ENCODE results near the gene C17orf107. TPM values are rescaled to one million over a fixed set of nuclear protein-coding genes. Genes with fewer than 3 reads are reported as not detected.
"Not testable (repeated sequence)": the region's sequence is repeated elsewhere in the genome, so short reads cannot be mapped to it uniquely, and the experiment has no call there.

The C17orf107 gene
- total RNA-seq, 1 donor from 2014 or later, result 1.1 TPM

GRCh38 chr17:4903051-4903818 is 3.9 kb downstream of the C17orf107 start, which contains the start of gene CHRNE:
CHRNE (minus strand) TSS chr17:4903098; CDS start chr17:4903063, 35 bp downstream.
- peaks cover 10% of the 10 kb centered on the region for H3F3A ChIP-seq (ENCODE audit: low read depth)
- Mint-ChIP-seq H3K27me3 (ENCODE audit: insufficient read depth, low read depth) (peaks cover 13% of the 10 kb centered on the region), H3K4me3 (peak within 1 kb of the TSS; percentile 60), H3K27ac (peak within 1 kb of the TSS; percentile 19), H3K9me3 (no peaks in the 10 kb centered on the region), H3K4me1 (peaks cover 10% of the 10 kb centered on the region), H3K36me3 (peaks cover 6% of the 10 kb centered on the region)
- no peak within 1 kb of the TSS for H3K9ac ChIP-seq
- H3K36me3 ChIP-seq, result no peaks in the 10 kb centered on the region
- DNase-seq (ENCODE audit: low spot score), result peak; percentile 87
- no peak within 1 kb of the TSS for H3K4me3 ChIP-seq
- no peak within 1 kb of the TSS for H3K4me2 ChIP-seq
- peak; percentile 75 for TF ChIP-seq CTCF (IDR thresholded peaks at IDR 0.05)
- TF ChIP-seq EZH2phosphoT487 (IDR thresholded peaks at IDR 0.05), result no peak
- no peak within 1 kb of the TSS for H2AFZ ChIP-seq (replicated peaks)
- H3K27ac ChIP-seq, result no peak within 1 kb of the TSS
- H3K27me3 ChIP-seq, result peaks cover 41% of the 10 kb centered on the region
- no peaks in the 10 kb centered on the region for H3K9me3 ChIP-seq (ENCODE audit: low read depth)
- H3K4me1 ChIP-seq, result peaks cover 2% of the 10 kb centered on the region
- H3K79me2 ChIP-seq (ENCODE audit: low read depth), result no peaks in the 10 kb centered on the region
- H4K20me1 ChIP-seq (ENCODE audit: low read depth), result no peaks in the 10 kb centered on the region

GRCh38 chr17:4906642-4907041 is 7.3 kb downstream of the C17orf107 start:
- H3K4me3 Mint-ChIP-seq, result peak overlapping the region; percentile 14
- H3K9me3 Mint-ChIP-seq; H3K9ac ChIP-seq; H4K20me1 ChIP-seq (ENCODE audit: low read depth); H3K79me2 ChIP-seq (ENCODE audit: low read depth); H3K36me3 Mint-ChIP-seq; DNase-seq (ENCODE audit: low spot score); H2AFZ ChIP-seq (replicated peaks); H3K9me3 ChIP-seq (ENCODE audit: low read depth); H3K27ac ChIP-seq; H3K36me3 ChIP-seq; H3K4me1 ChIP-seq; H3K27me3 Mint-ChIP-seq (ENCODE audit: insufficient read depth, low read depth); H3K4me3 ChIP-seq; H3K4me2 ChIP-seq: not testable (repeated sequence)
- H3K4me1 Mint-ChIP-seq, result peaks cover 17% of the 10 kb centered on the region
- H3K27ac Mint-ChIP-seq, result peak overlapping the region; percentile 6
- peaks cover 20% of the 10 kb centered on the region for H3K27me3 ChIP-seq
- H3F3A ChIP-seq (ENCODE audit: low read depth), result peaks cover 15% of the 10 kb centered on the region

GRCh38 chr17:4908301-4908700 is 9.0 kb downstream of the C17orf107 start:
- Mint-ChIP-seq H3K27ac (no peak overlapping the region), H3K9me3 (no peaks in the 10 kb centered on the region), H3K36me3 (no peaks in the 10 kb centered on the region), H3K27me3 (ENCODE audit: insufficient read depth, low read depth) (peaks cover 7% of the 10 kb centered on the region), H3K4me3 (no peak overlapping the region), H3K4me1 (peaks cover 16% of the 10 kb centered on the region)
- Histone ChIP-seq H3K9ac (no peak overlapping the region), H3K27me3 (peaks cover 20% of the 10 kb centered on the region), H3K4me3 (no peak overlapping the region), H3K36me3 (no peaks in the 10 kb centered on the region), H3K9me3 (ENCODE audit: low read depth) (no peaks in the 10 kb centered on the region), H4K20me1 (ENCODE audit: low read depth) (no peaks in the 10 kb centered on the region), H3K4me2 (no peak overlapping the region), H3K79me2 (ENCODE audit: low read depth) (no peaks in the 10 kb centered on the region), H3K27ac (no peak overlapping the region), H3F3A (ENCODE audit: low read depth) (peaks cover 15% of the 10 kb centered on the region), H2AFZ (replicated peaks) (peak overlapping the region; percentile 66), H3K4me1 (peaks cover 6% of the 10 kb centered on the region)
- peak; percentile 46 for DNase-seq (ENCODE audit: low spot score)
- TF ChIP-seq EZH2 (IDR thresholded peaks at IDR 0.05), result no peak
- no peak for TF ChIP-seq CTCF (IDR thresholded peaks at IDR 0.05)
- TF ChIP-seq EZH2phosphoT487 (IDR thresholded peaks at IDR 0.05), result no peak
